GM12891 (cell line): ENCODE data around the gene RNU1-4.
"Not testable (repeated sequence)": the region's sequence is repeated elsewhere in the genome, so short reads cannot be mapped to it uniquely, and the experiment has no call there.

Experiments
- DNase-seq: peaks from one replicate; pipeline ENCODE4 v3.0.0; 2011; ENCODE audit warnings: low spot score; ENCODE audit not compliant: insufficient read length
- FAIRE-seq: peaks from 2 replicates; lab custom pipeline; 2011; peaks lifted over from hg19 to GRCh38; lab: Jason Lieb, UNC
- PAX5 ChIP-seq: IDR thresholded peaks from 2 replicates; pipeline ENCODE4 v1.6.1; 2011; ENCODE audit warnings: low read length, moderate library complexity, mild to moderate bottlenecking; ENCODE audit not compliant: insufficient read depth, severe bottlenecking
- POLR2A ChIP-seq: IDR thresholded peaks from 2 replicates; pipeline ENCODE4 v1.6.1; 2011; ENCODE audit warnings: low read depth, low read length, control low read depth
- POLR2AphosphoS5 ChIP-seq: IDR thresholded peaks from 2 replicates; pipeline ENCODE4 v1.6.1; 2011; ENCODE audit warnings: low read depth, low read length, control low read depth
- POU2F2 ChIP-seq: IDR thresholded peaks from 2 replicates; pipeline ENCODE4 v1.6.1; 2011; ENCODE audit warnings: low read depth, mild to moderate bottlenecking, control low read depth, low read length, moderate library complexity
- SPI1 ChIP-seq: IDR thresholded peaks from 2 replicates; pipeline ENCODE4 v1.6.1; 2011; ENCODE audit warnings: low read depth, low read length, control low read depth
- TAF1 ChIP-seq: IDR thresholded peaks from 2 replicates; pipeline ENCODE4 v1.6.1; 2011; ENCODE audit warnings: low read depth, low read length, control low read depth

The RNU1-4 gene

DNA sequence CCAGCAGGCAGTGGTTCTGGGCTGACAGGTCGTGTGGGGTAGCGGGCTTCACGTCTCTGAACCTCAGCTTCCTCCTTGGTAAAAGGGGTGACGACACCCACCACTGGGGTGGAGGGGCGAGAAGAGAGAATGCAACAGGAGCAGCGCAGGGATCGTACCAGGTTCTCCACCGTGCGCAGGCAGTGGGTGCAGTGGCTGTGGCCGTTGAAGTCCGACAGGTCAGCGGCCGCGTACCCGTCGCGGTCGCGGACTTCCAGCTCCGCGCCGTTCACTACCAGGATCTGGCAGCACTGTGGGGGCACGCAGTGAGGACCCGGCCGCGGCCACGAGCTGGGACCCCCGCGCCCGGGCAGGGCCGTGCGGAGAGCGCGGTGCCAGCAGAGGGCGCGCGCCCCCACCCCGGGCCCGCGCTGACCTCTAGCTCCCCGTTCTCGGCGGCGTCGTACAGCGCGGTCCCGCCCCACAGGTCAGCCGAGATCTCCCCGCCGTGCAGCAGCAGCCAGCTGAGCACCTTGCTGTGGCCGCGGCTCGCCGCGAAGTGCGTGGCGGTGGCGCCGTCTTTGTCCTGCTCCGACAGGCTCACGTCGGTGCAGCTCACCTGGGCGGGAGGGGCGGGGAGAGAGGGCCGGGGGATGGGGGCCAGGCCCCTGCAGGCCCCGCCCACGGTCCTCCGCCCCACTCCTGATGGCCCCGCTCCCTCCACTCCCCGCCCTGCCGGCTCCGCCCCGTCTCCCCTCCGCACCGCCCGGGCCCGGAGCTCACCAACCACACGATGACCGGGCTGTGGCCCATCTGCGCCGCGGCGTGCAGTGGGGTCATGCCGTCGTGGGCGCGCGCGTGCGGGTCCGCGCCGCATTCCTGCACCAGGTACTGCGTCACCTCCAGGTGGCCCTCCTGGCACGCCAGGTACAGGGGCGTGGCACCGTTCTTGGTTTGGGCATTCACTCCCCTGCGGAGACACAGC is 32.9 kb upstream of the RNU1-4 start:
- not testable (repeated sequence) for DNase-seq, FAIRE-seq

DNA sequence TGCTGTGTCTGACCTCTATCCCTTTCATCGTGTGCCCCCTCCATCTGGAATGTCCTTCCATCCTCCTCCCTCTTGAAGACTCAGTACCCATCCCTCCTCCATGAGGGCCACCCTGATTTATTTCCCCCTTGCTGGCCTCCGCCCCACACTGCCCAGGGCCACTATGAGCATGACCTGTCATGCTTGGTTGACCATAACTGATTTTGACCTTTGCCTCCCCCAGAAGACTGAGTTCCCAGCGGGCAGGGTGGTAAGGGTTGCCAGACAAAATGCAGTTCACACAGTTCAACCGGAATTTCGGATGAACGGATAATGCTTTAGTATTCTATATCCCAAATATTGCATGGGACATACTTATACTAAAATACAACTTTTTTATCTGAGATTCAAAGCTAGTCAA is 31.6 kb upstream of the RNU1-4 start:
- DNase-seq = not testable (repeated sequence)
- peak; percentile 40 for FAIRE-seq

DNA sequence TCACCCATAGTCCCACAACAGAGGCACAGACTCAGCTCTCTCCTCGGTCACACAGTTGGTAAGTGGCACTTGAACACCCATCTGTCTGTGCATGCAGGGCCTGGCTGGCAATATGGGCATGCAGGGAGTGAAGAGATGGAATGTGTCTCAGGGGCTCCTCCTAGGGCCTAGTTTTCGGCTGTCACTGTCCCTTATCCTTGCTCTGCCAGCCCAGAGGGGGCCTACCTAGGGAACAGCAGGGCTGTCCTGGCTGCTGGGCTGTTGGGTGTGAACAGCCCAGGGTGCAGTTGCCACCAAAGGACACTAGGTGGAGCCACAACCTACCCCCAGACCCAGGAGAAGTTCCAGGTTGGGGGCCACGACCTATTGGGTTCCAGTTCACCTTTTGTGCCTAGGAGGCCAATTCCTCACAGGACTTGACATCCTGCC is 30.6 kb upstream of the RNU1-4 start:
- not testable (repeated sequence) for DNase-seq
- FAIRE-seq = peak; percentile 91

GRCh38 chr1:16710618-16711017 is 29.7 kb upstream of the RNU1-4 start:
- DNase-seq, FAIRE-seq: not testable (repeated sequence)

DNA sequence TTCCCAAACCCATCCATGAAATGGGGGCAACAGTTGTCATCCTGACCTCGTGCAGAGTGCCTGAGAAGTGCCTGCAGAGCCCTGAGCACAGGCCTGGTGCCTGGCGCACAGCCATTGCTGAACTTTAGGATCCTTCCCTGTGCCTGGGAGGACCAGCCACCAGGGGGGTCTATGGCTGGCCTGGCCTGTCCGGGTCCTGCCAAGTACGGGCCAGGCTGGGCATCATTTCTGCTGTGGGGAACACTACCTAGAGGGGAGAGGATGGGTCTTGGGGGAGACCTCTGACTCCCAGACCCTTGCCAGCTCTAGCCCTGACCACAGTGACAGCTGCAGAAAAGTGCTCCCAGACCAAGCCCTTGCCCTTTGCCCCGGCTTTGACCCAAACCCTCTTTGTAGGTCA is 28.2 kb upstream of the RNU1-4 start:
- DNase-seq, FAIRE-seq: not testable (repeated sequence)

DNA sequence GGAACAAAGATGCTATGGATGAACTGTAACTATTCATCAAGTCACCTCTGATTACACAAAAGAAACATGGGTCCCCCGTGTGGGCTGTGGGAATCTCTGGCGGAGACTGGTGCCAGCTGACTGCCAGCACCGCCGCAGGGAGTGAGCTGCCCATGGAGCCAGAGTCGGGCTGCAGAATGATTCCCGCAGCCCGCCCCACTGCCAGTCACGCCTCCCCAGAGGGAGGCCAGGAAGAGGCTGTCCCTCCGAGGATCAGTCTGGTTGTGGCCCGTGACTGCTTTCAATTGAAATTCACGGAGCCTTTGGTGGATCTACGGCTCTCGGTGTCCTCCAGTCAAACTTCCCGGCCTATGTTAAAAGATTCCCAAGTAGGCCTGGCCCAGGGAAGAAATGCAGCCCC is 27.7 kb upstream of the RNU1-4 start:
- DNase-seq, FAIRE-seq: not testable (repeated sequence)

GRCh38 chr1:16712984-16713383 is 27.3 kb upstream of the RNU1-4 start:
- not testable (repeated sequence) for FAIRE-seq, DNase-seq

DNA sequence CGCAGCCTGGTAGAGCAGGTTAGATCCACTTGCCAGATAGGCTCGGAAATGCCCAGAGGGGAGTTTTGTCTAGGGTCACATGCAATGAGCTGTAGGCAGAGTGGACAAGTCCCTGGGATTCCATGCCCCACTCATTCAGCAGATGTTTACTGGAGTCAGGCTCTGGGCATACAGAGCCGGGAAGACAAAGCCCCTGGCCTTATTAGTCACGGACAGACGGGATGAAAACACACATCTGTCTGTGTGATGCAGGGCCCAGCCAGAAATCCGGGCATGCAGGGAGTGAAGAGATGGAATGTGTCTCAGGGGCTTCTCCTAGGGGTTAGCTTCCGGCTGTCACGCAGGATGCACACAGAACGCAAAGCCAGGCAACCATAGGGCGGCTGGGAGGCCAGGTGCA is 26.8 kb upstream of the RNU1-4 start:
- not testable (repeated sequence) for FAIRE-seq, DNase-seq

GRCh38 chr1:16716691-16717335 is 23.5 kb upstream of the RNU1-4 start:
- DNase-seq = no peak
- no peak for FAIRE-seq
- no peak for TF ChIP-seq POLR2A
- no peak for TF ChIP-seq POU2F2
- TF ChIP-seq PAX5 = no peak
- no peak for TF ChIP-seq POLR2AphosphoS5
- no peak for TF ChIP-seq TAF1
- no peak for TF ChIP-seq SPI1

GRCh38 chr1:16717336-16718098 is 22.8 kb upstream of the RNU1-4 start:
- TF ChIP-seq POLR2AphosphoS5 = no peak
- no peak for TF ChIP-seq POU2F2
- no peak for TF ChIP-seq SPI1
- TF ChIP-seq PAX5 = no peak
- no peak for TF ChIP-seq TAF1
- no peak for TF ChIP-seq POLR2A
- DNase-seq (no peak), FAIRE-seq (no peak)

- FAIRE-seq, DNase-seq: not testable (repeated sequence)
Measured at GRCh38 chr1:16718099-16718907, 22.0 kb upstream of the RNU1-4 start.
